GM12878 (cell line): Measurements from ENCODE around the gene MMP1. TPM values are rescaled to one million over a fixed set of nuclear protein-coding genes. Genes with fewer than 3 reads are reported as not detected.

ENCODE experiments used
- ATAC-seq: fragments of 200-7000 bp; cut with Tn5 transposase; 3 replicates; pipeline ENCODE4 v1.9.1; 2020; ENCODE audit warnings: mild to moderate bottlenecking, moderate library complexity
- BruUV-seq: library from RNA; stranded (reverse); fragments of 400-500 nt; replicated peaks from 2 replicates; lab custom pipeline; 2021; lab: Mats Ljungman, UMichigan
- CTCF ChIA-PET: fragments of 300-600 bp; sonication (Branson Sonifier 250); formaldehyde crosslinking; extraction: SDS; loops from one replicate; lab custom pipeline; 2021; ENCODE audit warnings: inconsistent platforms; lab: Yijun Ruan, JAX
- POLR2A ChIA-PET: fragments of 350-600 bp; formaldehyde crosslinking; extraction: SDS; loops from one replicate; lab custom pipeline; 2021; ENCODE audit warnings: inconsistent platforms; lab: Charles Lee
- RAD21 ChIA-PET: fragments of 300-600 bp; sonication (Branson Sonifier 250); formaldehyde crosslinking; loops from one replicate; lab custom pipeline; 2023; ENCODE audit warnings: antibody characterized with exemption; ENCODE audit not compliant: unreplicated experiment; lab: Charles Lee
- SMC1A ChIA-PET: fragments of 300-600 bp; sonication (Branson Sonifier 250); formaldehyde crosslinking; loops from one replicate; lab custom pipeline; 2023; ENCODE audit not compliant: unreplicated experiment, uncharacterized antibody; lab: Charles Lee
- DNase-seq: peaks from one replicate; pipeline ENCODE4 v3.0.0-alpha.2; 2011; ENCODE audit warnings: low read depth, low spot score
- FAIRE-seq: peaks from 3 replicates; lab custom pipeline; 2011; peaks lifted over from hg19 to GRCh38; lab: Jason Lieb, UNC
- H2AFZ ChIP-seq: 2 replicates; pipeline ENCODE4 v1.6.0; 2011; ENCODE audit warnings: low read depth, low read length, control low read depth; ENCODE audit not compliant: control insufficient read depth
- H3K27ac ChIP-seq: 2 replicates; pipeline ENCODE4 v1.5.1; 2011; ENCODE audit warnings: control low read depth; ENCODE audit not compliant: control insufficient read depth, insufficient read depth
- H3K27me3 ChIP-seq, 2 experiments: replicated peaks in 1 of 2; 2 replicates each; pipeline versions ENCODE4 v1.6.0 to v1.6.1; 2011; ENCODE audit warnings: low read length in 1 of 2; ENCODE audit not compliant: control insufficient read depth in 2 of 2, insufficient read depth in 2 of 2
- H3K36me3 ChIP-seq, 2 experiments: 2 replicates each; pipeline ENCODE4 v1.5.1; 2011; ENCODE audit warnings: low read length in 1 of 2; ENCODE audit not compliant: control insufficient read depth in 2 of 2, insufficient read depth in 2 of 2
- H3K4me1 ChIP-seq: 2 replicates; pipeline ENCODE4 v1.6.1; 2011; ENCODE audit warnings: mild to moderate bottlenecking, low read length, moderate library complexity, mixed read lengths; ENCODE audit not compliant: control insufficient read depth, insufficient read depth
- H3K4me2 ChIP-seq: 2 replicates; pipeline ENCODE4 v1.6.0; 2011; ENCODE audit warnings: control low read depth; ENCODE audit not compliant: control insufficient read depth, insufficient read depth
- H3K4me3 ChIP-seq: fragments of 200-600 bp; sonication (generic); 2 replicates; pipeline ENCODE4 v1.5.1; 2016
- H3K79me2 ChIP-seq: 2 replicates; pipeline ENCODE4 v1.6.0; 2011; ENCODE audit warnings: low read length; ENCODE audit not compliant: control insufficient read depth, insufficient read depth
- H3K9ac ChIP-seq: 2 replicates; pipeline ENCODE4 v1.8.0; 2011; ENCODE audit warnings: low read length, control low read depth, mixed read lengths; ENCODE audit not compliant: control insufficient read depth, insufficient read depth
- H3K9me3 ChIP-seq: replicated peaks from 3 replicates; pipeline ENCODE4 v1.5.1; 2011; ENCODE audit warnings: mild to moderate bottlenecking, low read length; ENCODE audit not compliant: control insufficient read depth, insufficient read depth
- H4K20me1 ChIP-seq: 2 replicates; pipeline ENCODE4 v1.6.0; 2011; ENCODE audit not compliant: control insufficient read depth, insufficient read depth
- ATF7 ChIP-seq: fragments of 450-650 bp; IDR thresholded peaks from 2 replicates; pipeline ENCODE4 v1.6.1; 2016; ENCODE audit warnings: low read depth, mild to moderate bottlenecking
- BCL11A ChIP-seq: IDR thresholded peaks from 2 replicates; pipeline ENCODE4 v1.6.1; 2011; ENCODE audit warnings: low read depth, low read length
- BCL3 ChIP-seq: IDR thresholded peaks from 2 replicates; pipeline ENCODE4 v1.6.1; 2011; ENCODE audit warnings: borderline replicate concordance, low read depth, mild to moderate bottlenecking, moderate library complexity, low read length; ENCODE audit not compliant: insufficient read depth, poor library complexity, severe bottlenecking
- KDM1A ChIP-seq: fragments of 200-600 bp; sonication (generic); IDR thresholded peaks from 2 replicates; pipeline ENCODE4 v1.6.1; 2016; ENCODE audit warnings: borderline replicate concordance
- MTA3 ChIP-seq: IDR thresholded peaks from 2 replicates; pipeline ENCODE4 v1.6.1; 2012; ENCODE audit warnings: low read length, inconsistent platforms, borderline replicate concordance
- RFX5 ChIP-seq: IDR thresholded peaks from 2 replicates; pipeline ENCODE4 v1.6.1; 2011; ENCODE audit warnings: low read depth, low read length, improper control_type of control experiment
- TCF7 ChIP-seq: IDR thresholded peaks from 2 replicates; pipeline ENCODE4 v1.6.1; 2014; ENCODE audit warnings: antibody characterized with exemption, borderline replicate concordance
- ZBTB33 ChIP-seq: fragments of 450-650 bp; IDR thresholded peaks from 2 replicates; pipeline ENCODE4 v1.6.1; 2017; ENCODE audit warnings: mild to moderate bottlenecking
- WGBS: methylation state at CpG from one replicate; pipeline ENCODE4 v1.1.6; 2016; ENCODE audit warnings: low lambda C conversion rate; ENCODE audit not compliant: insufficient replicate concordance, insufficient coverage; ENCODE audit errors: missing lambda C conversion rate; 5-methylcytosine and 5-hydroxymethylcytosine counted together
- in situ Hi-C: fragments of 300-500 bp; cut with MboI; formaldehyde crosslinking; loops from 9 replicates; pipeline ENCODE4 v1.14.3; 2018; ENCODE audit warnings: mixed read lengths
- intact Hi-C: fragments of 100-400 bp; cut with micrococcal nuclease; formaldehyde crosslinking; loops from one replicate; pipeline ENCODE4 v1.14.2; 2022; ENCODE audit not compliant: unreplicated experiment
- polyA plus RNA-seq, 11 experiments: library from polyadenylated mRNA; depleted of rRNA in 4 of 11; unstranded in 6 of 11; stranded (reverse) in 5 of 11; fragments of >200 nt; fragmentation: Nextera tagmentation in 4 of 11; fragmentation: Illumina TruSeq in 1 of 11; extraction: Ambion mirVana in 4 of 11; extraction: Trizol in 1 of 11; gene quantifications; 1 replicate in 1 of 11; 2 replicates in 10 of 11; pipeline versions ENCODE4 v1.2.1 to v1.2.3, GENCODE V29; 2011 to 2016; ENCODE audit warnings: inconsistent platforms in 2 of 11, missing spikeins in 2 of 11, low read depth in 1 of 11
- total RNA-seq, 4 experiments: library from RNA; depleted of rRNA in 3 of 4; stranded (reverse); fragments of >200 nt in 3 of 4; fragmentation: Illumina TruSeq in 1 of 4; extraction: Trizol in 1 of 4; gene quantifications; 2 replicates each; pipeline versions ENCODE4 v1.2.1 to v1.2.3, GENCODE V29; 2013 to 2021
- TF ChIP-seq, protein P1 (sequence below): fragments of 450-650 bp; IDR thresholded peaks from 2 replicates; pipeline ENCODE4 v1.6.1; 2018; ENCODE audit warnings: mild to moderate bottlenecking, low read depth, moderate library complexity; ENCODE audit not compliant: partially characterized antibody

The MMP1 gene
- total and polyA plus RNA-seq, 10 of the 15 experiments (the other 5 are each of a cell fraction or from before 2014, with no cell fraction given): not detected

DNA sequence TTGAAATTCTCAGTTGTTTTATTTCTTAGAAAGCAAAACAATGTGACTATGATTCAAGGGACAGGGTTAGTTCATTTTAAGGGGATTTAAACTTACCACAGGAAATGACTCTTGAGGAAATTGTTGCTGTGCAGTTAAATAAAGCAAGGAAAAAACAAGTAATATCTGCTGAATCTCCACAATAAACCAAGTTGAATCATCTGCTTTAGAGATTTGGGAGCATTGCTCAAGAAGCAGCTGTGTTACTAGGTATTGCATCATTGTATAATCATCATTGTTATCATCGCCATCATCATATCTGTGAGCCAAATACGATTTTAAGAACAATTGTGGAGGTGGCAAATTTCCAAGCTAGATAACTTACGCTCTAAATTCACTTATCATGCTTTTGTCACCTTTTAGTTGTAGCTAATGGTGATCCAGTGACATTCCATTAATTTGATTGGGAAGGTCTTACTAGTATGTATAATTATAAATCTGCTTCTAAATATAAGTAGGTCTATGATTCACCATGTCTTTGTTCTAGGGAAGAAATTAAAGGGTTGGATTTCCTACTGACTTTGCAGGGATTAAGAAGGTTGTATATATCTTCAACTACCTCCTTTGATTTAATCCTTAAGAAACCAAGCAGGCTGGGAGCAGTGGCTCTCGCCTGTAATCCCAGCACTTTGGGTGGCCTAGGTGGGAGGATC lies 37.5 kb downstream of the MMP1 start:
- ChIA-PET POLR2A (no interaction called here), RAD21 (no interaction called here), SMC1A (interaction anchor here (1.6 kb wide), 1 partner anchor 10 kb away, joined by 5 read pairs; no protein-coding TSS in a partner anchor), CTCF (interaction anchor here (1.2 kb wide), 1 partner anchor 27 kb away, joined by 4 read pairs; no protein-coding TSS in a partner anchor)
- DNase-seq (no peak), FAIRE-seq (no peak), ATAC-seq (no peak)
- in situ Hi-C loops: no loop called here
- H3K27ac ChIP-seq: no peak overlapping the region
- H3K79me2 ChIP-seq: no peaks in the 10 kb centered on the region
- H3K27me3 ChIP-seq: no peaks in the 10 kb centered on the region; a peak in 2 of 4 replicates
- no peak overlapping the region for H3K9ac ChIP-seq
- intact Hi-C loops: no loop called here
- H3K4me3 ChIP-seq: no peak overlapping the region
- no peaks in the 10 kb centered on the region for H3K9me3 ChIP-seq
- no peaks in the 10 kb centered on the region for H3K4me1 ChIP-seq
- H3K4me2 ChIP-seq: no peak overlapping the region
- 10% methylated on average over 4 of the region's 4 CpGs for WGBS
- no peaks in the 10 kb centered on the region for H4K20me1 ChIP-seq
- no peaks in the 10 kb centered on the region for H3K36me3 ChIP-seq
- no TSS peak for BruUV-seq
- TF ChIP-seq RFX5: no peak
- H2AFZ ChIP-seq: no peak overlapping the region

- Histone ChIP-seq H3K9ac (no peak overlapping the region), H4K20me1 (no peaks in the 10 kb centered on the region), H2AFZ (no peak overlapping the region), H3K79me2 (no peaks in the 10 kb centered on the region), H3K4me2 (no peak overlapping the region), H3K27ac (no peak overlapping the region), H3K36me3 (no peaks in the 10 kb centered on the region), H3K4me1 (no peaks in the 10 kb centered on the region), H3K9me3 (no peaks in the 10 kb centered on the region), H3K27me3 (no peaks in the 10 kb centered on the region; a peak in 1 of 4 replicates), H3K4me3 (no peak overlapping the region)
- intact Hi-C loops (no loop called here), in situ Hi-C loops (no loop called here)
- no peak for FAIRE-seq
- no TSS peak for BruUV-seq
- WGBS: 20% methylated on average over 2 of the region's 2 CpGs
- CTCF ChIA-PET: interaction anchor here (0.6 kb wide), 1 partner anchor 37 kb away, joined by 3 read pairs; no protein-coding TSS in a partner anchor
- SMC1A ChIA-PET: no interaction called here
- RAD21 ChIA-PET: interaction anchor here (0.6 kb wide), 1 partner anchor 9 kb away, joined by 3 read pairs; no protein-coding TSS in a partner anchor
- POLR2A ChIA-PET: no interaction called here
- no peak for ATAC-seq
- DNase-seq: no peak
- peak; percentile 63 for TF ChIP-seq ATF7
- TF ChIP-seq, protein P1, sequence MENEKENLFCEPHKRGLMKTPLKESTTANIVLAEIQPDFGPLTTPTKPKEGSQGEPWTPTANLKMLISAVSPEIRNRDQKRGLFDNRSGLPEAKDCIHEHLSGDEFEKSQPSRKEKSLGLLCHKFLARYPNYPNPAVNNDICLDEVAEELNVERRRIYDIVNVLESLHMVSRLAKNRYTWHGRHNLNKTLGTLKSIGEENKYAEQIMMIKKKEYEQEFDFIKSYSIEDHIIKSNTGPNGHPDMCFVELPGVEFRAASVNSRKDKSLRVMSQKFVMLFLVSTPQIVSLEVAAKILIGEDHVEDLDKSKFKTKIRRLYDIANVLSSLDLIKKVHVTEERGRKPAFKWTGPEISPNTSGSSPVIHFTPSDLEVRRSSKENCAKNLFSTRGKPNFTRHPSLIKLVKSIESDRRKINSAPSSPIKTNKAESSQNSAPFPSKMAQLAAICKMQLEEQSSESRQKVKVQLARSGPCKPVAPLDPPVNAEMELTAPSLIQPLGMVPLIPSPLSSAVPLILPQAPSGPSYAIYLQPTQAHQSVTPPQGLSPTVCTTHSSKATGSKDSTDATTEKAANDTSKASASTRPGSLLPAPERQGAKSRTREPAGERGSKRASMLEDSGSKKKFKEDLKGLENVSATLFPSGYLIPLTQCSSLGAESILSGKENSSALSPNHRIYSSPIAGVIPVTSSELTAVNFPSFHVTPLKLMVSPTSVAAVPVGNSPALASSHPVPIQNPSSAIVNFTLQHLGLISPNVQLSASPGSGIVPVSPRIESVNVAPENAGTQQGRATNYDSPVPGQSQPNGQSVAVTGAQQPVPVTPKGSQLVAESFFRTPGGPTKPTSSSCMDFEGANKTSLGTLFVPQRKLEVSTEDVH: no peak
- TF ChIP-seq KDM1A: no peak
- TF ChIP-seq ZBTB33: no peak
- no peak for TF ChIP-seq MTA3
- no peak for TF ChIP-seq BCL3
- no peak for TF ChIP-seq BCL11A
- TF ChIP-seq TCF7: no peak
These were observed 40.0 kb downstream of the MMP1 start for GRCh38 chr11:102757823-102758549.
